DMS 273 treated with DMSO at 0.1 percent for 48 hours (cell line): ENCODE data around the gene NOSTRIN.
"Not testable (repeated sequence)": the region's sequence is repeated elsewhere in the genome, so short reads cannot be mapped to it uniquely, and the experiment has no call there.

Source experiments
- DNase-seq: peaks from one replicate; lab custom pipeline; 2025; lab: John Stamatoyannopoulos, UW

Gene NOSTRIN

GRCh38 chr2:168801961-168802858 lies at the start of gene NOSTRIN:
TSS of gene NOSTRIN (plus strand) at chr2:168802637. CDS start at chr2:168802647, 10 bp downstream.
- DNase-seq: no peak

GRCh38 chr2:168753765-168754329 lies 48.6 kb upstream of the NOSTRIN start:
- no peak for DNase-seq

- no peak for DNase-seq
Observed at GRCh38 chr2:168757223-168757622, 45.2 kb upstream of the NOSTRIN start.

GRCh38 chr2:168758970-168759820 lies 43.2 kb upstream of the NOSTRIN start:
- peak; percentile 10 for DNase-seq

GRCh38 chr2:168765401-168765800 lies 37.0 kb upstream of the NOSTRIN start:
- DNase-seq: no peak

GRCh38 chr2:168766600-168766999 lies 35.8 kb upstream of the NOSTRIN start:
- DNase-seq: no peak

GRCh38 chr2:168767258-168767657 lies 35.2 kb upstream of the NOSTRIN start:
- DNase-seq: no peak

- not testable (repeated sequence) for DNase-seq
Observed at GRCh38 chr2:168768357-168768756, 34.1 kb upstream of the NOSTRIN start.

- no peak for DNase-seq
Observed at GRCh38 chr2:168770796-168771195, 31.6 kb upstream of the NOSTRIN start.

- DNase-seq: no peak
Observed at GRCh38 chr2:168772704-168773103, 29.7 kb upstream of the NOSTRIN start.

GRCh38 chr2:168773128-168773527 lies 29.3 kb upstream of the NOSTRIN start:
- DNase-seq: no peak

GRCh38 chr2:168773719-168774521 lies 28.5 kb upstream of the NOSTRIN start:
- DNase-seq: no peak

GRCh38 chr2:168775837-168776236 lies 26.6 kb upstream of the NOSTRIN start:
- no peak for DNase-seq

GRCh38 chr2:168780669-168781071 lies 21.8 kb upstream of the NOSTRIN start:
- no peak for DNase-seq

GRCh38 chr2:168781191-168781817 lies 21.1 kb upstream of the NOSTRIN start:
- no peak for DNase-seq

- DNase-seq: no peak
Observed at GRCh38 chr2:168782271-168782670, 20.2 kb upstream of the NOSTRIN start.

GRCh38 chr2:168784993-168785392 lies 17.4 kb upstream of the NOSTRIN start:
- no peak for DNase-seq

GRCh38 chr2:168787098-168787781 lies 15.2 kb upstream of the NOSTRIN start:
- no peak for DNase-seq

GRCh38 chr2:168787782-168788376 lies 14.6 kb upstream of the NOSTRIN start:
- no peak for DNase-seq

- no peak for DNase-seq
Observed at GRCh38 chr2:168789776-168790175, 12.7 kb upstream of the NOSTRIN start.
